IMR-90 (cell line): ENCODE data around the gene PHOSPHO2. TPM values are rescaled to one million over a fixed set of nuclear protein-coding genes. Genes with fewer than 3 reads are reported as not detected.

Experiments
- ATAC-seq: fragments of 200-7000 bp; cut with Tn5 transposase; 2 replicates; pipeline ENCODE4 v1.9.1; 2020; ENCODE audit warnings: low read depth, mild to moderate bottlenecking, moderate library complexity
- BruUV-seq: library from RNA; stranded (reverse); fragments of 400-500 nt; replicated peaks from 2 replicates; lab custom pipeline; 2021; lab: Mats Ljungman, UMichigan
- CTCF ChIA-PET: fragments of 300-600 bp; formaldehyde crosslinking; extraction: SDS; loops from one replicate; lab custom pipeline; 2021; ENCODE audit warnings: antibody characterized with exemption; lab: Yijun Ruan, JAX
- POLR2A ChIA-PET: fragments of 300-600 bp; sonication (Branson Sonifier 250); formaldehyde crosslinking; loops from one replicate; lab custom pipeline; 2022; ENCODE audit warnings: antibody characterized with exemption; ENCODE audit not compliant: unreplicated experiment; lab: Charles Lee
- DNase-seq: peaks from one replicate; pipeline ENCODE4 v3.0.0; 2013
- H2AFZ ChIP-seq: replicated peaks from 2 replicates; pipeline ENCODE3; 2013; ENCODE audit warnings: low read length, mild to moderate bottlenecking; ENCODE audit not compliant: poor library complexity
- H2AK5ac ChIP-seq: 2 replicates; pipeline ENCODE4 v1.6.1; 2013; ENCODE audit warnings: low read depth, low read length, inconsistent platforms
- H2AK9ac ChIP-seq: replicated peaks from 2 replicates; pipeline ENCODE3; 2013; ENCODE audit warnings: mild to moderate bottlenecking, low read depth, low read length, moderate library complexity; ENCODE audit not compliant: poor library complexity
- H2BK120ac ChIP-seq: 2 replicates; pipeline ENCODE4 v1.6.1; 2013; ENCODE audit warnings: low read depth, low read length, inconsistent platforms
- H2BK15ac ChIP-seq: 3 replicates; pipeline ENCODE4 v1.6.1; 2013; ENCODE audit warnings: low read depth, low read length, inconsistent platforms
- H2BK20ac ChIP-seq: 2 replicates; pipeline ENCODE4 v1.6.1; 2013; ENCODE audit warnings: low read depth, mild to moderate bottlenecking, inconsistent platforms, low read length, moderate library complexity
- H2BK5ac ChIP-seq: 2 replicates; pipeline ENCODE4 v1.6.1; 2013; ENCODE audit warnings: mild to moderate bottlenecking, low read depth, low read length, inconsistent platforms; ENCODE audit not compliant: poor library complexity, severe bottlenecking
- H3K14ac ChIP-seq: replicated peaks from 2 replicates; pipeline ENCODE4 v1.6.1; 2013; ENCODE audit warnings: low read depth, low read length, inconsistent platforms
- H3K18ac ChIP-seq: 2 replicates; pipeline ENCODE4 v1.6.1; 2013; ENCODE audit warnings: low read depth, low read length, control low read depth
- H3K23ac ChIP-seq: 2 replicates; pipeline ENCODE4 v1.6.1; 2013; ENCODE audit warnings: low read depth, low read length, inconsistent platforms
- H3K27ac ChIP-seq: 2 replicates; pipeline ENCODE4 v1.5.1; 2013; ENCODE audit warnings: mild to moderate bottlenecking, control low read depth, low read length; ENCODE audit not compliant: insufficient read depth
- H3K27me3 ChIP-seq: 2 replicates; pipeline ENCODE4 v1.6.1; 2013; ENCODE audit warnings: low read length; ENCODE audit not compliant: control insufficient read depth, insufficient read depth
- H3K36me3 ChIP-seq: 2 replicates; pipeline ENCODE4 v1.6.1; 2013; ENCODE audit warnings: low read length, mixed read lengths; ENCODE audit not compliant: control insufficient read depth, insufficient read depth
- H3K4ac ChIP-seq: 2 replicates; pipeline ENCODE4 v1.6.1; 2013; ENCODE audit warnings: low read depth, low read length, inconsistent platforms
- H3K4me1 ChIP-seq: 2 replicates; pipeline ENCODE4 v1.6.1; 2013; ENCODE audit warnings: low read length, mixed read lengths; ENCODE audit not compliant: control insufficient read depth, insufficient read depth
- H3K4me2 ChIP-seq: 2 replicates; pipeline ENCODE4 v1.6.1; 2013; ENCODE audit warnings: low read depth, mild to moderate bottlenecking, control low read depth, low read length, moderate library complexity
- H3K4me3 ChIP-seq: 2 replicates; pipeline ENCODE4 v1.5.1; 2013; ENCODE audit warnings: low read depth, mild to moderate bottlenecking, control low read depth, low read length, moderate library complexity; ENCODE audit not compliant: insufficient read depth
- H3K56ac ChIP-seq: 2 replicates; pipeline ENCODE4 v1.6.1; 2013; ENCODE audit warnings: low read length, inconsistent platforms; ENCODE audit not compliant: insufficient read depth; ENCODE audit errors: extremely low read depth
- H3K79me1 ChIP-seq, 2 experiments: 2 replicates each; pipeline ENCODE4 v1.6.1; 2013; ENCODE audit warnings: low read length in 2 of 2, inconsistent platforms in 1 of 2, low read depth in 1 of 2
- H3K9ac ChIP-seq: 2 replicates; pipeline ENCODE4 v1.6.1; 2013; ENCODE audit warnings: low read depth, low read length, control low read depth
- H3K9me1 ChIP-seq: 2 replicates; pipeline ENCODE4 v1.6.1; 2013; ENCODE audit warnings: low read length, inconsistent platforms; ENCODE audit not compliant: insufficient read depth
- H3K9me3 ChIP-seq: 2 replicates; pipeline ENCODE4 v1.6.1; 2013; ENCODE audit warnings: low read length; ENCODE audit not compliant: control insufficient read depth, insufficient read depth
- H4K20me1 ChIP-seq: 2 replicates; pipeline ENCODE4 v1.6.1; 2013; ENCODE audit warnings: low read length, inconsistent platforms; ENCODE audit not compliant: insufficient read depth
- H4K5ac ChIP-seq: 2 replicates; pipeline ENCODE4 v1.6.1; 2013; ENCODE audit warnings: mild to moderate bottlenecking, low read depth, low read length, control low read depth
- H4K8ac ChIP-seq, 2 experiments: 2 replicates each; pipeline ENCODE4 v1.6.1; 2013; ENCODE audit warnings: low read depth in 2 of 2, low read length in 2 of 2, control low read depth in 1 of 2, inconsistent platforms in 1 of 2
- H4K91ac ChIP-seq: 2 replicates; pipeline ENCODE4 v1.6.1; 2013; ENCODE audit warnings: low read depth, low read length, inconsistent platforms; ENCODE audit not compliant: insufficient read depth
- CEBPB ChIP-seq: IDR thresholded peaks from 2 replicates; pipeline ENCODE4 v1.6.1; 2012; ENCODE audit warnings: low read depth, low read length, improper control_type of control experiment
- CHD1 ChIP-seq: IDR thresholded peaks from 2 replicates; pipeline ENCODE4 v1.6.1; 2012; ENCODE audit warnings: low read depth, low read length, improper control_type of control experiment
- FOS ChIP-seq: fragments of 150-350 bp; IDR thresholded peaks from 2 replicates; pipeline ENCODE4 v1.6.1; 2016; ENCODE audit warnings: low read depth, low read length
- MAFK ChIP-seq: IDR thresholded peaks from 2 replicates; pipeline ENCODE4 v1.6.1; 2012; ENCODE audit warnings: low read depth, low read length, improper control_type of control experiment
- MAZ ChIP-seq: IDR thresholded peaks from 2 replicates; pipeline ENCODE4 v1.6.1; 2012; ENCODE audit warnings: low read depth, mild to moderate bottlenecking, low read length, improper control_type of control experiment, moderate library complexity, borderline replicate concordance
- NFE2L2 ChIP-seq: fragments of 150-350 bp; IDR thresholded peaks from 2 replicates; pipeline ENCODE4 v1.6.1; 2016; ENCODE audit warnings: low read depth, mild to moderate bottlenecking, low read length
- POLR2A ChIP-seq: IDR thresholded peaks from 2 replicates; pipeline ENCODE4 v1.6.1; 2012; ENCODE audit warnings: mild to moderate bottlenecking, low read depth, low read length
- RAD21 ChIP-seq: IDR thresholded peaks from 2 replicates; pipeline ENCODE4 v1.6.1; 2012; ENCODE audit warnings: low read length, improper control_type of control experiment
- RFX5 ChIP-seq: IDR thresholded peaks from 2 replicates; pipeline ENCODE4 v1.8.0; 2012; ENCODE audit warnings: low read depth, mild to moderate bottlenecking, low read length, moderate library complexity
- SMC3 ChIP-seq: fragments of 150-350 bp; IDR thresholded peaks from 2 replicates; pipeline ENCODE4 v1.6.1; 2016; ENCODE audit warnings: low read depth, mild to moderate bottlenecking, antibody characterized with exemption, low read length, moderate library complexity
- WGBS, 2 experiments: methylation state at CpG; one replicate each; pipeline versions ENCODE4 v1.1.5 to v1.1.7; 2013; ENCODE audit warnings: missing lambda C conversion rate in 2 of 2; ENCODE audit not compliant: insufficient read length in 1 of 2; ENCODE audit errors: extremely low coverage in 2 of 2; 5-methylcytosine and 5-hydroxymethylcytosine counted together
- dilution Hi-C: fragments of 300-500 bp; cut with HindIII; formaldehyde crosslinking; loops from one replicate; pipeline ENCODE4 v1.14.3; 2018; ENCODE audit warnings: low sequenced_read_pairs; ENCODE audit not compliant: unreplicated experiment
- in situ Hi-C: fragments of 300-500 bp; cut with MboI; formaldehyde crosslinking; loops from 3 replicates; pipeline ENCODE4 v1.14.3; 2019; ENCODE audit warnings: low sequenced_read_pairs, inconsistent platforms, mixed read lengths
- intact Hi-C: fragments of 100-400 bp; cut with micrococcal nuclease; formaldehyde crosslinking; loops from 2 replicates; pipeline ENCODE4 v1.10.0; 2022
- polyA plus RNA-seq, 3 experiments: library from polyadenylated mRNA; depleted of rRNA; stranded (reverse); fragments of >200 nt; gene quantifications; 2 replicates each; pipeline ENCODE4 v1.2.3, GENCODE V29; 2012; ENCODE audit warnings: low replicate concordance in 1 of 3
- total RNA-seq: library from RNA; depleted of rRNA; stranded (reverse); fragments of >200 nt; gene quantifications from 2 replicates; pipeline ENCODE4 v1.2.3, GENCODE V29; 2012
- TF ChIP-seq, protein P1 (sequence below): fragments of 150-350 bp; IDR thresholded peaks from 2 replicates; pipeline ENCODE4 v1.6.1; 2016; ENCODE audit warnings: low read depth, mild to moderate bottlenecking, low read length, moderate library complexity, borderline replicate concordance
- TF ChIP-seq, protein P2 (sequence below): fragments of 150-350 bp; IDR thresholded peaks from 2 replicates; pipeline ENCODE4 v1.6.1; 2017; ENCODE audit warnings: mild to moderate bottlenecking, antibody characterized with exemption, low read length, low read depth
- TF ChIP-seq, protein P3 (sequence below): conservative IDR thresholded peaks from 2 replicates; pipeline ENCODE4 v1.5.1; 2012; ENCODE audit warnings: mild to moderate bottlenecking, low read depth, low read length, improper control_type of control experiment

PHOSPHO2 gene
- total and polyA plus RNA-seq, 2 of the 4 experiments (the other 2 are of a cell fraction): 0.48 to 0.54 TPM

DNA sequence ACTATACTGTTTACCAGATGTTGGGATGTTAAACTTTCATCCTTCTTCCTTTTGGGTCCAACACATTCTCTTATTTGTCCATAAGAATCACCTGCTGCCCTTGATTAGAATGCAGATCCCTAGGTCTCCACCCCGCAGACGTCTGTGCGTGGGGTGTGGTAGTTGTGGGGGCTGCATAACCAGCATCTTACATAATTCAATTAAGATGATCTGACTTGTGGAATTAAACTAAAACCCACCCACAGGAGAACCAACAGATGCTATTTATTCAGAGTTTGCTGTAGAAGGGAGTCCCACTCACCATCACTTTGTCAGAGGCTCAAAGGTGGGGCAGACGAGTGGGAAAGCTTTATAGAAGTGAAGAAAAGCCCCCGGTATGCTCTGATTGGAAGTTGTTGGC, 37.8 kb downstream of the PHOSPHO2 start:
- Histone ChIP-seq H3K9me1 (no peaks in the 10 kb centered on the region), H2BK15ac (no peak overlapping the region), H4K20me1 (no peaks in the 10 kb centered on the region), H3K4me1 (no peaks in the 10 kb centered on the region), H2AK9ac (no peak overlapping the region), H3K27me3 (peaks cover 5% of the 10 kb centered on the region), H3K23ac (no peak overlapping the region), H4K5ac (no peak overlapping the region), H3K4me2 (no peak overlapping the region), H3K4me3 (no peak overlapping the region), H3K79me1 (peaks cover 0 to 4% of the 10 kb centered on the region in 2 experiments; a peak in 1 of 4 replicates), H2BK5ac (no peak overlapping the region), H3K9me3 (no peaks in the 10 kb centered on the region), H3K9ac (no peak overlapping the region), H4K91ac (no peak overlapping the region), H3K36me3 (no peaks in the 10 kb centered on the region), H3K18ac (no peak overlapping the region), H3K14ac (no peak overlapping the region), H3K4ac (no peak overlapping the region), H2BK20ac (no peak overlapping the region), H3K56ac (no peak overlapping the region), H2AK5ac (no peak overlapping the region), H3K27ac (no peak overlapping the region), H2BK120ac (no peak overlapping the region), H4K8ac (no peak overlapping the region), H2AFZ (no peak overlapping the region)
- in situ Hi-C loops (no loop called here), intact Hi-C loops (no loop called here), dilution Hi-C loops (no loop called here)
- TF ChIP-seq, protein P1, sequence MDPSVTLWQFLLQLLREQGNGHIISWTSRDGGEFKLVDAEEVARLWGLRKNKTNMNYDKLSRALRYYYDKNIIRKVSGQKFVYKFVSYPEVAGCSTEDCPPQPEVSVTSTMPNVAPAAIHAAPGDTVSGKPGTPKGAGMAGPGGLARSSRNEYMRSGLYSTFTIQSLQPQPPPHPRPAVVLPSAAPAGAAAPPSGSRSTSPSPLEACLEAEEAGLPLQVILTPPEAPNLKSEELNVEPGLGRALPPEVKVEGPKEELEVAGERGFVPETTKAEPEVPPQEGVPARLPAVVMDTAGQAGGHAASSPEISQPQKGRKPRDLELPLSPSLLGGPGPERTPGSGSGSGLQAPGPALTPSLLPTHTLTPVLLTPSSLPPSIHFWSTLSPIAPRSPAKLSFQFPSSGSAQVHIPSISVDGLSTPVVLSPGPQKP: no peak
- no peak for TF ChIP-seq CEBPB
- no peak for TF ChIP-seq RFX5
- TF ChIP-seq, protein P2, sequence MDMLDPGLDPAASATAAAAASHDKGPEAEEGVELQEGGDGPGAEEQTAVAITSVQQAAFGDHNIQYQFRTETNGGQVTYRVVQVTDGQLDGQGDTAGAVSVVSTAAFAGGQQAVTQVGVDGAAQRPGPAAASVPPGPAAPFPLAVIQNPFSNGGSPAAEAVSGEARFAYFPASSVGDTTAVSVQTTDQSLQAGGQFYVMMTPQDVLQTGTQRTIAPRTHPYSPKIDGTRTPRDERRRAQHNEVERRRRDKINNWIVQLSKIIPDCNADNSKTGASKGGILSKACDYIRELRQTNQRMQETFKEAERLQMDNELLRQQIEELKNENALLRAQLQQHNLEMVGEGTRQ: no peak
- TF ChIP-seq, protein P3, sequence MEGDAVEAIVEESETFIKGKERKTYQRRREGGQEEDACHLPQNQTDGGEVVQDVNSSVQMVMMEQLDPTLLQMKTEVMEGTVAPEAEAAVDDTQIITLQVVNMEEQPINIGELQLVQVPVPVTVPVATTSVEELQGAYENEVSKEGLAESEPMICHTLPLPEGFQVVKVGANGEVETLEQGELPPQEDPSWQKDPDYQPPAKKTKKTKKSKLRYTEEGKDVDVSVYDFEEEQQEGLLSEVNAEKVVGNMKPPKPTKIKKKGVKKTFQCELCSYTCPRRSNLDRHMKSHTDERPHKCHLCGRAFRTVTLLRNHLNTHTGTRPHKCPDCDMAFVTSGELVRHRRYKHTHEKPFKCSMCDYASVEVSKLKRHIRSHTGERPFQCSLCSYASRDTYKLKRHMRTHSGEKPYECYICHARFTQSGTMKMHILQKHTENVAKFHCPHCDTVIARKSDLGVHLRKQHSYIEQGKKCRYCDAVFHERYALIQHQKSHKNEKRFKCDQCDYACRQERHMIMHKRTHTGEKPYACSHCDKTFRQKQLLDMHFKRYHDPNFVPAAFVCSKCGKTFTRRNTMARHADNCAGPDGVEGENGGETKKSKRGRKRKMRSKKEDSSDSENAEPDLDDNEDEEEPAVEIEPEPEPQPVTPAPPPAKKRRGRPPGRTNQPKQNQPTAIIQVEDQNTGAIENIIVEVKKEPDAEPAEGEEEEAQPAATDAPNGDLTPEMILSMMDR: no peak
- no peak for TF ChIP-seq FOS
- TF ChIP-seq SMC3: no peak
- TF ChIP-seq CHD1: no peak
- no peak for TF ChIP-seq MAZ
- TF ChIP-seq NFE2L2: no peak
- TF ChIP-seq RAD21: no peak
- TF ChIP-seq POLR2A: no peak
- TF ChIP-seq MAFK: no peak
- no CpG with 5 or more reads among the region's 5 CpGs for WGBS, 2 experiments
- ChIA-PET CTCF (interaction anchor here (0.5 kb wide), 1 partner anchor 32 kb away, joined by 3 read pairs; no protein-coding TSS in a partner anchor), POLR2A (no interaction called here)
- no TSS peak for BruUV-seq
- ATAC-seq: no peak
- no peak for DNase-seq
